NCI-H524 (cell line): Measurements from ENCODE around the gene SCAMP2.

Experiments used
- DNase-seq, 2 experiments: peaks; one replicate each; lab custom pipeline; 2025; lab: John Stamatoyannopoulos, UW

The SCAMP2 gene

DNA sequence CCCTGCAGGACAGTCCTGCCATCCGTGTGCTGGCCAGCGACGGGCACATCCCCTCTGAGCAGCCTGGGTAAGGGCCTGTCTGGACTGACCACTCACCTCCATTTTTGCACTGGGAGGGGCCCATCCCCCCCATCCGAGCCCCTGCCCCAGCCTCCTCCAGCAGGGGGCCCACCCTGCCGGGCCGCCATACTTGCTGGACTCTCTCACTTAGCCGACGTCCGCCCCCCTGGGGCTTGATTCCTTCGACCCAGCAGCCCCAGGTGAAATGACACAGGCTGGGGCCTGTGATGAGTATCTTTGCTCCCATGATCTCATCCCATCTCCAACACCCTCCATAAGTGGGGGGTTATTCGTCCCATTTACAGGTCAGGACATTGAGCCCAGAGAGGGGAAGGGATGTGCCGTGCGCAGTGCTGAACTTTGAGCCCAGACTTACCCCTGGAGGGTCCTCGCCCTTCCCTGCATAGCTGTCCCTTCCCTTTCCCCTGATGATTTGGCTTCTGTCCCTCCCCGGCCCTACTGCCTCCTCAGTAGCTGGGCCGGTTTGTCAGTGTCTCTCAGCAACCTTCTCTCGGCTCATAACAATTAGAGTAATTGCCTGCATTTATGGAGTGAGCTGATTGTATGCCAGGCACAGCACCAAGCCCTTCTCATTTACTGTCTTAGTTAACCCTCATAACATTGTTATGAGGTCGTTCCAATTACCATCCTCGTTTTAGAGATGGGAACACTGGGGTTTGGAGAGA, 56.4 kb downstream of the SCAMP2 start:
- DNase-seq = no peak

DNA sequence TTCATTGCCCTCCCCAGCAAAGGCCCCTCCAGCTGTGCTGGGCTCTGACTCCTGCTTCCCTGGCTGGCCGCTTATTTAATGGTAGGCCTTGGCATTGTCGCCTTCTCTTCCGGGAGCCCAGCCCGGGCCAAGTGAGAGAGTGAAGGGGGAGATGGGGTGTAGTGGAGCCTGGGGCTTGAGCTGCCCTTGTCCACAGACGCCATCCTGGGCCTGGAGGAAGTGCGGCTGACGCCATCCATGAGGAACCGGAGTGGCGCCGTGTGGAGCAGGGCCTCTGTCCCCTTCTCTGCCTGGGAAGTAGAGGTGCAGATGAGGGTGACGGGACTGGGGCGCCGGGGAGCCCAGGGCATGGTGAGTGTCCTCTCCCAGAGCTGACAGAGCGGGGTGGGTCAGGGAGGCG, 57.2 kb downstream of the SCAMP2 start:
- DNase-seq = no peak

DNA sequence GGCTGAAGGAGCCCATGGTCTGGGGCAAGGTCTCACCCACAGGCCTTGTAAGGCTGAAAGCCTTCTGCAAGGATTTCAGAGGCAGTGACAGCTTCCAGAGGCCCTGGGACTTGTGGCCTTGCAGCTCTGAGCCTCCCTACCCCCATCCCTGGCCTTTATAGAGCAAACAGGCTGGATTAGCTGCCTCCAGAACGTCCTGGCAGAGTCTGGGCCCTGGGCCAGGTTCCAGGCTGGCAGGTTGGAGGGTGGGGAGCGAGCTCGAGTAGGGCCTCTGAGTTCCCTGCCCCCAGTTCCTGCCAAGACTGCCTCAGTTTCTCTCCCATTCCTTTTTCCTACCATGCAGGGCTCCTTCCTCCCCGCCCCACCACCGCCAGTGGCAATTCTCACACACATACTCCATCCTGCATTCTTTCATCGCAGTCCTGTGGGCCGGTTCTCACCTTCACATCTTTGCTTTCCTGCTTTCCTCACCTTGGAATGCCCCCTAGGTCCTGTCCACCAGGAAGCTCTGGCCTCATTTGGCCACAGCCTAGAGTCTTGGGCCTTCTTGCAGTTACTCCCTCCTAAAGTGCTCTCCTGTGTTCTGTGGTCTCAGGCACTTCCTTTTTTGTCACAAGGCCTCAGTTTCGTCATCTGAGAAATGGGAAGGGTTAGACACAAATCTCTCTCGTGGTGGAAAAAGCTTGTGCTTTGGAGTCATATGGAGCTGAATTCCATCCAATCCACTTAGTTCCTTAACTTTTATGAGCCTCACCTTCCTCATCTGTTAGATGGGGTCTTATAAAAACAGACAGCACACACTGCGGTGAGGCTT, 57.8 kb downstream of the SCAMP2 start:
- DNase-seq = peak in 1 of 2 experiments; percentile 18

DNA sequence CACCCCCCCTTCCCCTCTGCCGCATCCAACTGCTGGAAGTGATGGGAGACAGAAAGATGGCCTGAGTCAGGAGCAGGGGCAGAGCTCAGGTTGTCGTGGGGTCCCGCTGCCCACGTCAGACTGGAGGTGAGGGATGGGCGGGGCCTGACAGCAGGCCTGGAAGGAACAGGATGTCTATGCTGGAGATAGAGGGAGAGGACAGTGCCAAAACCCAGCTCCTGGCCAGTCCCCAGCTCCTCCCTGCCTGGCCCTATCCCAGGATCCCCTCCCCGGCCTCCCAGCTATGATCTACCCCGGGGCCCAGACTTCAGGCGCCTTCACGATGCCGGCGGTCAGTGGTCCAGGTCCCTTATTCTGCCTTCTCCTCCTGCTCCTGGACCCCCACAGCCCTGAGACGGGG, 60.6 kb downstream of the SCAMP2 start, which contains the start of gene LMAN1L:
LMAN1L (plus strand) TSS at position 303 of the 400 bp plus-strand sequence; CDS start at position 323, 20 bp downstream.
- no peak for DNase-seq

DNA sequence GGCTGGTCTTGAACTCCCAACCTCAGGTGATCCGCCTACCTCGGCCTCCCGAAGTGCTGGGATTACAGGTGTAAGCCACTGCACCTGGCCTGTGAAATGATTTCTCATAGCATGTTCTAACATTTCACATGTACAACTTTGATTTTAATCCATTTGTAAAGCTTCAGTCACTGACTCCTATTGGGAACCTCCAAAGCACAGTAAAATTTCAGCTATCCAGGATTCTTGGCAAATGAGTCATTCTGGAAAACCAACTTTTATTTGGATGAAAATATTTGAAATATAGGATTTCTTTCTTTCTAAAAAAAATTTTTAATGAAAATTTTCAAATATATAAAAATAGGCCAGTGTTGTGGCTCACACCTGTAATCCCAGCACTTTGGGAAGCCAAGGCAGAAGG, 63.2 kb downstream of the SCAMP2 start:
- DNase-seq = no peak

DNA sequence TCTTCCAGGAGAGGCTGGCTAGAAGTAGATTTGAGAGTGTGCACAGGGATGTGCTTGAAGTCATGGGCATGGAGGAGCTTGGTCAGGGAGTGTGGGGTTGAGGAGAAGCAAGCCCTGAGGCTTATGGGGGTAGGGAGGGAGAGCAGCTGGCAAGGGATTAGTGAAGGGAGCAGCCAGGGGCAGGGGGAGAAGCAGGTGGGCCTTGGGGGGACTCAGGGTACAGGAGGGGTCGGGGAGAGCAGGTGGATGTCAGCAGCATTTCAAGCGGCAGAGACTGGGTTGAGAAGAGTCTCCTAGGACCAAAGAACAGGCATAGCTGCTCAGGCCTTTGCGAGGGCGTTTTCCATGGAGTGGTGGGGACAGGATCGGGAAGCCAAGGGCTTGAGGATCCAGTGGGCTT, 63.9 kb downstream of the SCAMP2 start:
- peak; percentile 34 to 76 for DNase-seq

DNA sequence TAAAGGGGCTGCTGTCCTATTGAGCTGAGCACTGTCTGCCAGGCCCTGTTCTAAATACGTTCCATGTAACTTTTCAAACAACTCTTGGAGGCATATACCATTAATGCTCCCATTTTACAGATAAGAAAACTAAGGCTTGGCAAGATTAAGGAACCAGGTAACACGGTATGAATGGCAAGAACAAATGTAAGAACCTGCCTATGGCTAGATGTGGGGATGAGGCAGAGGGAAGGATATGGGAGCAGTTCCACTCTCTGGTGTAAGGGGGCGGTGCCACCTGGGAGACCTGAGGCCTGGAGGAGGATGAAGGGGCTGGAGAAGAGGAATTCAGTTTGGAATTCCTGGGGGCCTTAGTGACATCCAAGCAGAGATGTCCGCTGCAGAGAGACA, 64.3 kb downstream of the SCAMP2 start:
- DNase-seq = no peak

DNA sequence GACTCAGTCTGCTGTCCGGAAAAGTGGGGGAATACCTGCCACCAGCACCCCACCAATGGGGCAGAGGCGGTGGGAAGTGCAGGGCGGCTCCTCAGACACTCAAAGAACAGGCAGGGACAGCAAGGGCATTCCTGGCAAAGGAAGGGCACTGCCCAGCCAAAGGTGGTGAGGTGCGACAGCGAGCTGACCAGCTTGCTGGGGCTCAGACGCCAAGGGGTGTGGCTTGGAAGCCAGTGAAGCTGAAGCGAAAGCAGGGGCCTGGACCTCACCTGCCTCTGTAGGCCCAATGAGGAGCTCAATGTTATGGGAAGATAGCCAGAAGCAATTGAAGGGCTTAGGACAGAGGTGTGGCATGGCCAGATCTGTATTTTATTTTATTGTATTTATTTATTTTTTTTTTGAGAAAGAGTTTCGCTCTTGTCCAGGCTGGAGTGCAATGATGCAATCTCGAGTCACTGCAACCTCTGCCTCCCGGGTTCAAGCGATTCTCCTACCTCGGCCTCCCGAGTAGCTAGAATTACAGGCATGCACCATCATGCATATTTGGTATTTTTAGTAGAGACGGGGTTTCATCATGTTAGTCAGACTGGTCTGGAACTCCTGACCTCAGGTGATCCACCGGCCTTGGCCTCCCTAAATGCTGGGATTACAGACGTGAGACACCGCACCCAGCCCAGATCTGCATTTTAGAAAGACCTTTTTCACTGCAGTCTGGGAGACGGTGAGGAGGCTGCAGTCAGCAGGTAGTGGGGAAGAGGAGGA, 64.9 kb downstream of the SCAMP2 start:
- DNase-seq = no peak

DNA sequence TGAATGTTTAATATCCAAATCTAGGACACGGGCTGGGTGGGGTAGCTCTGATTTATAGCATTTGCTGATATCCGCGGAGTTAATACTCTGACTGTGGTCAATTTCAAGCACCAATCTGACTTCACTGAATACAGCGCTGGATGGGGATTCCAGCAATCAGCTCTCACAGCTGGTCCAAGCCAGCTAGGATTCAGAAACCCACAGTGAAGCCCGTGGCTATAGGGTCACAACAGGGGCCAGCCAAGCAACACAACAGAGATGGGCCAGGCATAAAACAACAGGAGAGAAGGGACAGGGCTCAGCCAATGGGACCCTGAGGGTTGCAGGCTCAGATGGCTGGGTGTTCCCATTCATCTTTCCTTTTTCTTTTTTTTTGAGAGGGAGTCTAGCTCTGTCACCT, 65.9 kb downstream of the SCAMP2 start:
- DNase-seq = no peak

DNA sequence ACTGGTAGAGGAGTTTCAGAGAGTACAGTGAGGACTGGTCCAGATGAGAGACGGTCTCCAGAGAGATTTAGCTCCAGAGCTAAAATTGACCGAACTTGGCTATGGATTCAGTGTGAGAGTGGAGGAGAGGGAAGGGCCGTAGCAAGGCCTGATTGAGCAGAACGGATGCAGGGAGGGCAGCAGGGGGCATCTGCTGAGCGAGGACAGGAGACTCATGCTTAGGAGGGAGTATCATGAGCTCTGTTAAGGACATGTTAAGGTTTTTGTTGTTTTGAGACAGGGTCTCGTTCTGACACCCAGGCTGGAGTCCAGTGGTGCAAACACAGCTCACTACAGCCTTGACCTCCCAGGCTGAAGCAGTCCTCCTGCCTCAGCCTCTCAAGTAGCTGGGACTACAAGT, 68.2 kb downstream of the SCAMP2 start:
- no peak for DNase-seq

DNA sequence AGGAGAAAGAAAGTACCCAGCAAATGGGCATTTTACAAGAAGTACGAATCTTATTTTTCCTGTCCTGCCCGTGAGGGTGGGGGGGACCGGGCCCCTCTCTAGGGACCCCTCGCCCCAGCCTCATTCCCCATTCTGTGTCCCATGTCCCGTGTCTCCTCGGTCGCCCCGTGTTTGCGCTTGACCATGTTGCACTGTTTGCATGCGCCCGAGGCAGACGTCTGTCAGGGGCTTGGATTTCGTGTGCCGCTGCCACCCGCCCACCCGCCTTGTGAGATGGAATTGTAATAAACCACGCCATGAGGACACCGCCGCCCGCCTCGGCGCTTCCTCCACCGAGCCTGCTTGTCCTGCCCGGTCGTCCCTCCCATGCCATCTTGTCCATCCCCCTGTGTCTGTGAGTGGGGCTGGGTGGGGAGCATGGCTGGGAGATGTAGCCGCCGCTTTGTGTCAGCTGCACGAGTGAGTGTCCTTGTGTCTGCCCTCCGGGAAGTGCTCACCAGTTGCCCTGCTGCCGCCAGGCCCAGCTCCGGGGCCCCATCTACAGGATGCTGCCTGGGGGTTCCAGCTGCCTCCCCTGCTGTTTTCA, 70.2 kb downstream of the SCAMP2 start:
- DNase-seq = no peak

DNA sequence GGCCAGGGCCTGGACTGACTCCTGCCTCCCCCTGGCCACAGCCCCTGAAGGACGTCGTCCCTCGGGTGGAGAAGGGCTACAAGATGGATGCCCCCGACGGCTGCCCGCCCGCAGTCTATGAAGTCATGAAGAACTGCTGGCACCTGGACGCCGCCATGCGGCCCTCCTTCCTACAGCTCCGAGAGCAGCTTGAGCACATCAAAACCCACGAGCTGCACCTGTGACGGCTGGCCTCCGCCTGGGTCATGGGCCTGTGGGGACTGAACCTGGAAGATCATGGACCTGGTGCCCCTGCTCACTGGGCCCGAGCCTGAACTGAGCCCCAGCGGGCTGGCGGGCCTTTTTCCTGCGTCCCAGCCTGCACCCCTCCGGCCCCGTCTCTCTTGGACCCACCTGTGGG, 70.9 kb downstream of the SCAMP2 start:
- no peak for DNase-seq

DNA sequence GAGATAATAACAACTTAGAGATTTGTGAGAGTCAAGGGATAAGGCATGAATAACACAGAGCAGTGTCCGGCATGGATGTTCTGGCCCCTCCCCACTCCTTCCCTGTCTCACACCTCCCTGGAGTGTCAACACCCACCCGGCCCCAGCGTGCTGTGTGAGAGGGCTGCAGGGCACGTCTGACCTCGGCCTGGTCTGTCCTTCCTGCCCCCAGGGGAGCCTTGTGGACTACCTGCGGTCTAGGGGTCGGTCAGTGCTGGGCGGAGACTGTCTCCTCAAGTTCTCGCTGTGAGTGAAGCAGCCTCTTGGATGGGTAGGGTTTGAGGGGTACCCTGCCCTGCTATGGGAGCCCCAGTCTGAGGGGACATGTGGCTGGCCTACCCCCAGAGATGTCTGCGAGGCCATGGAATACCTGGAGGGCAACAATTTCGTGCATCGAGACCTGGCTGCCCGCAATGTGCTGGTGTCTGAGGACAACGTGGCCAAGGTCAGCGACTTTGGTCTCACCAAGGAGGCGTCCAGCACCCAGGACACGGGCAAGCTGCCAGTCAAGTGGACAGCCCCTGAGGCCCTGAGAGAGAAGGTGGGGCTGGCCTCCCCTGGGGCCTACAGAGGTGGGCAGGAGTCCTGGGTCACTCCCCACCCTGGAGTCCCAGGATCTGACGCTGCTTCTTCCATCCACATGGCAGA, 71.7 kb downstream of the SCAMP2 start:
- no peak for DNase-seq

DNA sequence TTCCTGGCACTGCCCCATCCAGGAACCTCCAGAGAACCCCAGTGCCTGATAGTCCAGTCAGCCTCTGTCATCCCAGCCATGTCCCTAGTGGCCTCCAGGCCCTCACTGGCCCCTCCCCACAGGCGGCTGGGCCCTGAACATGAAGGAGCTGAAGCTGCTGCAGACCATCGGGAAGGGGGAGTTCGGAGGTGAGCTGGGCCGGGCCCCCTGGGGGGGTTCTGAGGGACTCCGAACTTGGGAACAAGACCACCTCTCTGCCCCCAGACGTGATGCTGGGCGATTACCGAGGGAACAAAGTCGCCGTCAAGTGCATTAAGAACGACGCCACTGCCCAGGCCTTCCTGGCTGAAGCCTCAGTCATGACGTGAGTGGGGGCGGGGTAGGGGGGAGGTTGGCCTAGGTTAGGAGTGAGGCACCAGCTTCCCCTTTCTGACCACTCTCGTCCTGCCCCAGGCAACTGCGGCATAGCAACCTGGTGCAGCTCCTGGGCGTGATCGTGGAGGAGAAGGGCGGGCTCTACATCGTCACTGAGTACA, 72.5 kb downstream of the SCAMP2 start:
- no peak for DNase-seq

DNA sequence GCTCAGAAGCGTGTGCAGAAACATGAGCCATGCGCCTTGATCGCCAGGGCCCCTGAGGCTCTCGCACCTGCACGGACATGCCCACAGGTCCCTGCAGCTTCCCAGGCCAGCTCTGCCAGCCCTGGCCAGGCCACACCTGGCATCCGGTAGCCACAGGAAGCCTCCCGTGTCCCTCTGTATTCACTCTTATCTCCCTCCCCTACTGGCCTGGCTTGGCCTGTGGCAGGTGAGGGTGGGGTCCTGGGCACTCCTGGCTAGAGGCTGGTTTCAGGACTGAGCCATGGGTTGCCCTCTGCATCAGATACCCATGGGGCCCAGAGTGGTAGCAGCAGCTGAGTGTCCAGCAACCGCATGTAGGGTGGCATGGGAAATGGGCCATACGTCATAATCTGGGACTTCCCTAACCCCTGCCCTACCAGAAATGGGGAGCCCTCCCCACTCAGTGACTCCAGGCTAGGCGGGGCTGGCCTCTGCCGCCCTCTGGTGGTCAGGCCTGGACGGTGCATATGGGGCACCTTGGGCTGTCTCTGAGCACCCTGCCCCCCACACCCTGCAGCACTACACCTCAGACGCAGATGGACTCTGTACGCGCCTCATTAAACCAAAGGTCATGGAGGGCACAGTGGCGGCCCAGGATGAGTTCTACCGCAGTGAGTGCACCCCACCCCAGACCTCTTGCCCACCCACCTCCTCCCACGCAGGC, 73.2 kb downstream of the SCAMP2 start:
- DNase-seq = peak; percentile 13 to 37

DNA sequence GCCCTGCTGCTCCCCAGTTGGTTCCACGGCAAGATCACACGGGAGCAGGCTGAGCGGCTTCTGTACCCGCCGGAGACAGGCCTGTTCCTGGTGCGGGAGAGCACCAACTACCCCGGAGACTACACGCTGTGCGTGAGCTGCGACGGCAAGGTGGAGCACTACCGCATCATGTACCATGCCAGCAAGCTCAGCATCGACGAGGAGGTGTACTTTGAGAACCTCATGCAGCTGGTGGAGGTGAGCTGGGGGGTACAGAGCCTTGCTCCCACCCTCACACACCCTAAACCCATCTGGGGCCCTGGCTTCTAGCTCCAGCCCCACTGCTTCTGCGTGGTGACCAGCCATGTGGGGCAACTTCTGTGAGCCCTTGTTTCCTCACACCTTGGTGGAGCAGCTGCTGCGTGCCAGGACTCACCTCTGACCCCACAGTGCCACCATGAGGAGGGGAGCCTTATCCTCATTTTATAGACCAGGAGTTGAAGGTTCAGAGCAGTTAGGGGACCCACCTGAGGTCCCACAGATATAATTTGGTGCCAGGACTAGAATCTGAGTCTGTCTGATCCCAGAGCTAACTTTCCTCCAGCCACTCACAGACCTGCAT, 73.8 kb downstream of the SCAMP2 start:
- no peak for DNase-seq

DNA sequence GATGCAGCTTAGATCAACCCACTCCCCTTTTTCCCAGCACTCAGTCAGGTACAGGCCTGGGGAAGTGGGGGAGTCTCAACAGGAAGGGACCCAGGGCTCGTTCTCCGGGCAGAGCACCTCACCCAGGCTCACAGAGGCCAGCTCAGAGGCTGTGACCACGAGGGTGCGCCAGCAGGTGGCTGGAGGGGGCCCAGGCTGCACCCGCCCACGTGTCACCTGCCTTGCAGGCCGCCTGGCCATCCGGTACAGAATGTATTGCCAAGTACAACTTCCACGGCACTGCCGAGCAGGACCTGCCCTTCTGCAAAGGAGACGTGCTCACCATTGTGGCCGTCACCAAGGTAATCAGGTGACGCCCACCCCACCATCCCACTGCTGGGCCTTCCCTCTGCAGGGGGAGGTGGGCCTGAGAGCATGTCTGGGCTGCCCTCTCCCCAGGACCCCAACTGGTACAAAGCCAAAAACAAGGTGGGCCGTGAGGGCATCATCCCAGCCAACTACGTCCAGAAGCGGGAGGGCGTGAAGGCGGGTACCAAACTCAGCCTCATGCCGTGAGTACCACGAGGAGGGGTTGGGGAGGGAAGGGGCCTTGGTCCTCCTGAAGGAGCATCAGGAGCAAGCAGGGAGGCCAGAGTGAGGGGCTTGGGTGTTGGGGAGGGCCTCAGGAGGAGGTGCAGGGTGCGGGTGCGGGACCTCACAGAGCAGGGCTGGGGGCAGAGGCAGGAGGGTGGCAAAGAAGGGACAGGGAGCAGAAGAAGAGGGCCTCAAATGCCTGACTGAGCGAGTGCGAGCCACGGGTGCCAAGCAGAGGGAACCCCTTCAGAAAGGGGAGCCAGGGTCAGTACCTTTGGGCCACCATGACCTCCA, 74.5 kb downstream of the SCAMP2 start:
- DNase-seq = no peak

DNA sequence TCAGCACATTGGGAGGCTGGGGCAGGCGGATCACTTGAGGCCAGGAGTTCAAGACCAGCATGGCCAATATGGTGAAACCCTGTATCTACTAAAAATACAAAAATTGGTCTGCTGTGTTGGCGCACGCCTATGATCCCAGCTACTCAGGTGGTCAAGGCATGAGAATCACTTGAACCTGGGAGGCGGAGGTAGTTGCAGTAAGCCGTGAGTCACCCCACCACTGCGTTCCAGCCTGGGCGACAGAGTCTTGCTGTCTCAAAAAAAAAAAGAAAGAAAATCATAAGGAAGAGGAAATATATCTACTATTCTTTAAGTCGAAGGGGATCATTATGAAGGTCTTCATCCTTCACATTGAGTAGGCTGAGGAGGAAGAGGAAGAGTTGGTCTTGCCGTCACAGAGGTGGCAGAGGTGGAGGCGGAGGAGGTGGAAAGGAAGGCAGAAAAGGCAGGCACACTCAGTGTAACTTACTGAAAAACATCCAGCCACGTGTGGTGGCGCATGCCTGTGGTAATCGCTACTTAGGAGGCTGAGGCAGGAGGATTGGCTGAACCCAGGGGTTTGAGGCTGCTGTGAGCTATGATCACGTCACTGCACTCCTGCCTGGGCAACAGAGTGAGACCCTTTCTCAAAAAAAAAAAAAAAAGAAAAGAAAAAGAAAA, 77.1 kb downstream of the SCAMP2 start:
- DNase-seq = no peak

DNA sequence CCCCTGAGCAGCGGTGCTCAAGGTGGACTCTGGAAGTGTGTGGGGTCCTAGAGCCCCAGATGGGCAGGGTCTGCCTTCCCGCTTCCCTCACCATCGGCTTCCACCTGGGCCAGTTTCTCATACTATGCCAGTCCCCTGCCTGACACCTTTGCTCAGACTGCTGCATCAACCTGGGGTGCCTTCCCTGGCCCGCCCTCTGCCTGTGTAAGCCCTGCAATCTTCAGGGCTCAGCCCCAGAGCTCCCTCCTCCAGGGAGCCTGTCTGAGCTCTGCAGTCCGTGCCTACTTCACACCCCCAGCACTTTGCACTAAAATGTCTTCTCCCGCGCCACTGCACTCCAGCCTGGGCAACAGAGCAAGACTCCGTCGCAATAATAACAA, 78.2 kb downstream of the SCAMP2 start:
- DNase-seq = no peak
